Measurements from ENCODE around the gene WNT7A.

The WNT7A gene

GRCh38 chr3:13770170-13771169 lies 109.4 kb downstream of the WNT7A start:
- no peak for DNase-seq (ENCODE audit: low read depth)

- no peak for DNase-seq (ENCODE audit: low read depth)
Measured at GRCh38 chr3:13769422-13769821, 110.4 kb downstream of the WNT7A start.

GRCh38 chr3:13768453-13768852 lies 111.4 kb downstream of the WNT7A start:
- no peak for DNase-seq (ENCODE audit: low read depth)

- no peak for DNase-seq (ENCODE audit: low read depth)
Measured at GRCh38 chr3:13767896-13768295, 112.0 kb downstream of the WNT7A start.

GRCh38 chr3:13767030-13767429 lies 112.8 kb downstream of the WNT7A start:
- DNase-seq (ENCODE audit: low read depth), result no peak
